Chondrocyte (in vitro differentiated cells): Measurements from ENCODE around the gene LMX1B. TPM values are rescaled to one million over a fixed set of nuclear protein-coding genes. Genes with fewer than 3 reads are reported as not detected.

Experiments used
- DNase-seq: peaks from one replicate; pipeline ENCODE4 v3.0.0; 2021; ENCODE audit warnings: mixed read lengths, low spot score
- H3K27ac Mint-ChIP-seq: one replicate; pipeline ENCODE4 v1.8.0; 2021; ENCODE audit warnings: mild to moderate bottlenecking, moderate library complexity, mixed read lengths; ENCODE audit not compliant: unreplicated experiment
- H3K27me3 Mint-ChIP-seq: 2 replicates; pipeline ENCODE4 v1.8.0; 2021; ENCODE audit warnings: low read depth, mixed read lengths
- H3K36me3 Mint-ChIP-seq: 2 replicates; pipeline ENCODE4 v1.8.0; 2021; ENCODE audit warnings: low read depth, mixed read lengths
- H3K4me1 Mint-ChIP-seq: 2 replicates; pipeline ENCODE4 v1.8.0; 2021; ENCODE audit warnings: low read depth, mild to moderate bottlenecking, mixed read lengths
- H3K4me3 Mint-ChIP-seq: one replicate; pipeline ENCODE4 v1.8.0; 2021; ENCODE audit warnings: mild to moderate bottlenecking, moderate library complexity, mixed read lengths; ENCODE audit not compliant: unreplicated experiment
- H3K9me3 Mint-ChIP-seq: 2 replicates; pipeline ENCODE4 v1.8.0; 2021; ENCODE audit warnings: low read depth, mixed read lengths
- long read RNA-seq: library from polyadenylated mRNA; stranded (forward); transcript quantifications from one replicate; pipeline ENCODE4 v2.0.0, GENCODE V29; 2021
- total RNA-seq: library from RNA; stranded (reverse); gene quantifications from 3 replicates; pipeline ENCODE4 v1.2.1, GENCODE V29; 2021
- TF ChIP-seq, protein P1 (sequence below): fragments of 200-600 bp; sonication (generic); IDR thresholded peaks from 2 replicates; pipeline ENCODE4 v1.5.0; 2021; ENCODE audit warnings: antibody characterized with exemption, mild to moderate bottlenecking, moderate library complexity

LMX1B gene
- 0.17 TPM in 1 of 3 replicates, not detected in the others for total RNA-seq
- long read RNA-seq: 0 reads

DNA sequence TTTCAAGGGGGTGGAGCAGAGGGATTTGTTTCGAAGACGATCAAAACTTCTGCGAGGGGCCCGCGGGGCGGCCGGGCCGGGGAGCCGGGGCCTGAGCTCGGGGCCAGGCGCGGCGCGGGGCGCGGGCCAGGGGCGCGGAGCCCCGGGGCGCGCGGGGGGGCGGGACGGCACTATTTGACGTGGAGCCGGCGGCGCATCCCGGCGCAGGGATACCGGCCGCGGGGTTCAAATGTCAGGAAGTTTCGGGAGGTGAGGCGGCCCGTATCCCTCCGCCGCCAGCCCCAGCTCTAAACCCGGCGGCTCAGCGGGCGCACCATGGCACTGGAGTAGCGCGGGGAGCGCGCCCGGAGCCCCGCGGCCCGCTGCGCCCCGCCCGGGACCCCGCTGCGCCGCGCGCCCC lies at the start of gene LMX1B:
Gene LMX1B (plus strand): TSS at position 278 of the 400 bp plus-strand sequence. CDS start 522 bp downstream, outside the sequence.
- Mint-ChIP-seq H3K27me3 (peaks cover 67% of the 10 kb centered on the region), H3K4me3 (peak within 1 kb of the TSS; percentile 44), H3K36me3 (peaks cover 2% of the 10 kb centered on the region), H3K4me1 (peaks cover 18% of the 10 kb centered on the region), H3K27ac (no peak within 1 kb of the TSS), H3K9me3 (no peaks in the 10 kb centered on the region)
- DNase-seq: peak; percentile 39
- TF ChIP-seq, protein P1, sequence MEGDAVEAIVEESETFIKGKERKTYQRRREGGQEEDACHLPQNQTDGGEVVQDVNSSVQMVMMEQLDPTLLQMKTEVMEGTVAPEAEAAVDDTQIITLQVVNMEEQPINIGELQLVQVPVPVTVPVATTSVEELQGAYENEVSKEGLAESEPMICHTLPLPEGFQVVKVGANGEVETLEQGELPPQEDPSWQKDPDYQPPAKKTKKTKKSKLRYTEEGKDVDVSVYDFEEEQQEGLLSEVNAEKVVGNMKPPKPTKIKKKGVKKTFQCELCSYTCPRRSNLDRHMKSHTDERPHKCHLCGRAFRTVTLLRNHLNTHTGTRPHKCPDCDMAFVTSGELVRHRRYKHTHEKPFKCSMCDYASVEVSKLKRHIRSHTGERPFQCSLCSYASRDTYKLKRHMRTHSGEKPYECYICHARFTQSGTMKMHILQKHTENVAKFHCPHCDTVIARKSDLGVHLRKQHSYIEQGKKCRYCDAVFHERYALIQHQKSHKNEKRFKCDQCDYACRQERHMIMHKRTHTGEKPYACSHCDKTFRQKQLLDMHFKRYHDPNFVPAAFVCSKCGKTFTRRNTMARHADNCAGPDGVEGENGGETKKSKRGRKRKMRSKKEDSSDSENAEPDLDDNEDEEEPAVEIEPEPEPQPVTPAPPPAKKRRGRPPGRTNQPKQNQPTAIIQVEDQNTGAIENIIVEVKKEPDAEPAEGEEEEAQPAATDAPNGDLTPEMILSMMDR: no peak

DNA sequence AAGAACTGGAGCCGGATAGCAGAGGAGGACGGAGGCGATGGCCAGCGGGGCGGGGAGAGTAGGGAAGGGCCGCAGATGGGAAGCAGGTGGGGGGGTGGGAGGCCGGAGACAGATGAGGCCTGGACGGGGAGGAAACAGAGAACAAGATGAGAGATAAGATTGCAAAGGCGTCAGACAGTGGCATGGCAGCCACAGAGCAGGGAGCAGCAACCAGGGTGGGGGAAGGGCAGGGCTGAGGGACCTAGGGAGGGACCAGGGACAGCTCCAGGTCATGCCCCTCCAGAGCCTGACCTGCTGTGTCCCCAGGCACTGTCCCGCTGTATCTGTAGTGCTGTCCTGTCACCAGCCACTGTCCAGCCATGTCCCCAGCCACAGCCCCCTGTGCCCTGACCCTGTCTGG lies 49.6 kb upstream of the LMX1B start:
- Mint-ChIP-seq H3K27me3 (peaks cover 60% of the 10 kb centered on the region), H3K36me3 (peaks cover 4% of the 10 kb centered on the region)

DNA sequence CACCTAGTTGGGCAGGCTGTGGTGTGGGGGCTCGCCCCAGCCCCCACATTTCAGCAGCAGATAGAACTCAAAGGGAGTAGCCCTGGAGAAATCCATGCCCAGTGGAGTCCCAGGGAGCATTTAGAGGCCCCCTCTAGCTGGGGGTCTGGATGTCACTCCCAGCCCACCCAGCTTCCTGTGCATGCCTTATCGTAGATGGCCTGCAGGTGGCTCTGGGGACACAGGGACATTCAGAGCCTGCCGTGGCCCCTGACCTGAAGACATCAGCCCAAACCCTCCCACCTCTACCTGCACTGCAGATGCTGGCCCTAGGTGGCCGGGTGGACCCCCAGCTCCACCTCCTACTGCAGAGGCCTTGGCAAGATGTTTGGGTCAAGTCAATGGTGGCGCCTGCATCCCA lies 49.0 kb upstream of the LMX1B start:
- peaks cover 5% of the 10 kb centered on the region for H3K4me1 Mint-ChIP-seq
- no peak for DNase-seq
- H3K4me3 Mint-ChIP-seq: no peak overlapping the region
- peaks cover 2% of the 10 kb centered on the region for H3K36me3 Mint-ChIP-seq
- no peak overlapping the region for H3K27ac Mint-ChIP-seq
- peaks cover 54% of the 10 kb centered on the region for H3K27me3 Mint-ChIP-seq
- TF ChIP-seq, protein P1: peak; percentile 22
- peaks cover 3% of the 10 kb centered on the region for H3K9me3 Mint-ChIP-seq

More for the DNA sequence above, 49.6 kb upstream of the LMX1B start:
- peaks cover 3% of the 10 kb centered on the region for H3K4me1 Mint-ChIP-seq
- peaks cover 5% of the 10 kb centered on the region for H3K9me3 Mint-ChIP-seq
- DNase-seq: peak; percentile 30
- TF ChIP-seq, protein P1: no peak
- no peak overlapping the region for H3K27ac Mint-ChIP-seq
- no peak overlapping the region for H3K4me3 Mint-ChIP-seq

DNA sequence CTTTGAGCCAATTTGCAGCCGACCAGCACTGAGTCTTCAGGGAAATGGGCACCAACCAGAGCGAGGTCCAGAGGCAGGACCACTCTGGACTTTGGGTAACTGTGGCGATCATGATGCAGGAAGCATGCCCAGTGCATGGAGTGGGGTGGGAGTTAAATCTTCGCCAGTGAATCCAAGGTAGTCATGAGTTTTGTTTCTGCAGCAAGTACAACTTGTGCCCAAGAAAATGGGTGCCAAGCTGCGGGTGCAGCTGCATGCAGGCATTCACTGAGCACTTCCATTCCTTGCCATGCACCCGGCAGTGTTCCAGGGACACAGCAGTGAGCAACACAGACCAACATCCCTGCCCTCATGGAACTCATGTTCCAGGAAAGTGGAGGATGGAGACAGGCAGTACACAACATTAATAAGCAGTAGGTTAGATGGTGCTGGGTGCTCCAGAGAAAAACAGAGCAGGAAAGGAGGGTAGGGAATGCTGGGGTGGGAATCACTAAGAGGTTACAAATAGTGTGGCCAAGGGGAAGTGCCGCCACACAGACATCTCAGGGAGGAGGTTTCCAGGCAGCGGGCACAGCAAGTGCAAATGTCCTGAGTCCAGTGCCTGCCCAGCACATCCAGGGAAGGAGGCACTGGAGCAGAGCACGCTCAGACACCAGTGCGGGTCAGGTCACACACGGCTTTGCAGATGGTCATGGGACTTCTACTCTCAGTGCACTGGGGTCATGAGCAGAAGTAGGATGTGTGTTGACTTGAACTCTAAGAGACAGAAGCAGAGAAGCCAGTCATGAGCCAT lies 48.2 kb upstream of the LMX1B start:
- Mint-ChIP-seq H3K4me3 (no peak overlapping the region), H3K9me3 (peaks cover 3% of the 10 kb centered on the region), H3K4me1 (peaks cover 5% of the 10 kb centered on the region), H3K27me3 (peaks cover 47% of the 10 kb centered on the region), H3K27ac (no peak overlapping the region), H3K36me3 (peaks cover 2% of the 10 kb centered on the region)
- peak; percentile 58 for DNase-seq
- TF ChIP-seq, protein P1: no peak

DNA sequence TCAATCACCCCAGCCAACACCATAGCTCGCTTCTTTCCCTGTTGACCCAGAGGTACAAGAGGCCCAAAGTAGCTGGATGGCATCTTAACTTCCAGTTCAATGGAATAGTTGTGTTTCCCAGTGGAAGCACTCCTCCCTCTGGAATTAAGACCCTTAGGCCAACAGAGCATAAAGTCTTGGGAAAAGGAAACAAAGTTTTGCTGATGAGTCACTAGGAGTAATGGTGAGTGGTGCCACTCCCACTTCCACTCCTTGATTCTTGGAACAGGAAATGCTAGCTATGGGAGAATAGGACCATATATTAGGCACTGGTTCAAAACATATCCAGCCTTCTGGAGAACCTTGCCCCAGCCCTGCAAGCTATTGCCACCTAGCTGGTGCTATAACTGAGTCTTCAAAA lies 44.7 kb upstream of the LMX1B start:
- peaks cover 18% of the 10 kb centered on the region for H3K27me3 Mint-ChIP-seq
- H3K4me3 Mint-ChIP-seq: no peak overlapping the region
- H3K27ac Mint-ChIP-seq: no peak overlapping the region
- peak; percentile 4 for DNase-seq
- TF ChIP-seq, protein P1: no peak
- peaks cover 9% of the 10 kb centered on the region for H3K9me3 Mint-ChIP-seq
- peaks cover 2% of the 10 kb centered on the region for H3K36me3 Mint-ChIP-seq
- peaks cover 5% of the 10 kb centered on the region for H3K4me1 Mint-ChIP-seq
